HCT116 (cell line): ENCODE data around the gene TMEM63B. TPM values are rescaled to one million over a fixed set of nuclear protein-coding genes. Genes with fewer than 3 reads are reported as not detected.
A peak's percentile ranks its signal among the peaks of the same experiment; 100 is the strongest.

ENCODE experiments used
- ATAC-seq: fragments of 200-7000 bp; cut with Tn5 transposase; 2 replicates; pipeline ENCODE4 v1.9.1; 2020; ENCODE audit warnings: mild to moderate bottlenecking, moderate library complexity
- BruUV-seq: library from RNA; stranded (reverse); fragments of 400-500 nt; replicated peaks from 2 replicates; lab custom pipeline; 2021; lab: Mats Ljungman, UMichigan
- CTCF ChIA-PET: fragments of 300-600 bp; sonication (Branson Sonifier 250); formaldehyde crosslinking; loops from one replicate; lab custom pipeline; 2021; ENCODE audit warnings: antibody characterized with exemption; lab: Charles Lee
- POLR2A ChIA-PET: fragments of 300-600, 350-600 bp; sonication (Branson Sonifier 250); formaldehyde crosslinking; loops from one replicate; lab custom pipeline; 2021; ENCODE audit warnings: antibody characterized with exemption; lab: Charles Lee
- RAD21 ChIA-PET, 2 experiments: fragments of 300-600 bp; sonication (Branson Sonifier 250); formaldehyde crosslinking; loops; one replicate each; lab custom pipeline; 2023; ENCODE audit warnings: low total read pairs in 2 of 2; ENCODE audit not compliant: uncharacterized antibody in 2 of 2, unreplicated experiment in 2 of 2, low non-redundant PET in 1 of 2; lab: Charles Lee
- DNase-seq: peaks from one replicate; pipeline ENCODE4 v3.0.0-alpha.2; 2010; ENCODE audit warnings: low read depth, low spot score
- H2AFZ ChIP-seq: fragments of 200-600 bp; shearing (Covaris generic), sonication (generic); 2 replicates; pipeline ENCODE4 v1.6.1; 2017; ENCODE audit warnings: low read depth, mixed run types, mixed read lengths, antibody characterized with exemption, low read length; ENCODE audit not compliant: poor library complexity, severe bottlenecking
- H3K27ac ChIP-seq: 2 replicates; pipeline ENCODE4 v1.5.1; 2012; ENCODE audit warnings: low read depth, low read length
- H3K27me3 ChIP-seq: fragments of 200-600 bp; sonication (generic); 2 replicates; pipeline ENCODE4 v1.6.1; 2016; ENCODE audit warnings: mixed run types, low read length, mixed read lengths; ENCODE audit not compliant: insufficient read depth
- H3K36me3 ChIP-seq, 2 experiments: fragments of 200-500 bp in 1 of 2; fragments of 200-600 bp in 1 of 2; sonication (Bioruptor generic) in 1 of 2; sonication (generic) in 1 of 2; 2 replicates each; pipeline versions ENCODE4 v1.5.1 to v1.6.1; 2014 to 2016; ENCODE audit warnings: low read length in 2 of 2, inconsistent platforms in 1 of 2, mixed read lengths in 1 of 2, mixed run types in 1 of 2; ENCODE audit not compliant: insufficient read depth in 2 of 2, control insufficient read depth in 1 of 2
- H3K4me1 ChIP-seq, 2 experiments: fragments of 200-600 bp in 1 of 2; sonication (generic) in 1 of 2; 2 replicates each; pipeline versions ENCODE4 v1.5.1 to v1.6.1; 2012 to 2017; ENCODE audit warnings: low read length in 2 of 2, inconsistent platforms in 1 of 2, mild to moderate bottlenecking in 1 of 2, mixed read lengths in 1 of 2, mixed run types in 1 of 2, moderate library complexity in 1 of 2; ENCODE audit not compliant: insufficient read depth in 2 of 2, control insufficient read depth in 1 of 2
- H3K4me2 ChIP-seq: fragments of 200-600 bp; sonication (generic); 2 replicates; pipeline ENCODE4 v1.6.1; 2017; ENCODE audit warnings: mixed run types, low read length, mixed read lengths
- H3K4me3 ChIP-seq, 2 experiments: fragments of 200-600 bp in 1 of 2; sonication (generic) in 1 of 2; replicated peaks in 1 of 2; 2 replicates each; pipeline ENCODE4 v1.5.1; 2011 to 2016; ENCODE audit warnings: low read length in 2 of 2, control low read depth in 1 of 2, low read depth in 1 of 2, mild to moderate bottlenecking in 1 of 2, mixed read lengths in 1 of 2, mixed run types in 1 of 2
- H3K79me2 ChIP-seq: fragments of 200-600 bp; sonication (generic); 2 replicates; pipeline ENCODE4 v1.6.1; 2017; ENCODE audit warnings: mild to moderate bottlenecking, mixed run types, low read length, moderate library complexity, mixed read lengths; ENCODE audit not compliant: insufficient read depth
- H3K9ac ChIP-seq: fragments of 200-600 bp; sonication (generic); 2 replicates; pipeline ENCODE4 v1.6.1; 2016; ENCODE audit warnings: low read length, mixed read lengths
- H3K9me2 ChIP-seq: fragments of 200-600 bp; sonication (generic), shearing (Covaris generic); 2 replicates; pipeline ENCODE4 v1.6.1; 2017; ENCODE audit warnings: mixed run types, mild to moderate bottlenecking, moderate library complexity; ENCODE audit not compliant: insufficient read depth
- H3K9me3 ChIP-seq, 2 experiments: fragments of 200-500 bp in 1 of 2; fragments of 200-600 bp in 1 of 2; sonication (Bioruptor generic) in 1 of 2; sonication (generic) in 1 of 2; 2 replicates each; pipeline ENCODE4 v1.6.1; 2014 to 2017; ENCODE audit warnings: low read length in 2 of 2, mixed read lengths in 2 of 2, inconsistent platforms in 1 of 2, low read depth in 1 of 2, mild to moderate bottlenecking in 1 of 2, mixed run types in 1 of 2, moderate library complexity in 1 of 2; ENCODE audit not compliant: control insufficient read depth in 1 of 2, insufficient read depth in 1 of 2
- H4K20me1 ChIP-seq: fragments of 200-600 bp; sonication (generic), shearing (Covaris generic); 2 replicates; pipeline ENCODE4 v1.6.1; 2017; ENCODE audit warnings: mixed run types, mild to moderate bottlenecking, moderate library complexity; ENCODE audit not compliant: insufficient read depth
- CEBPB ChIP-seq: IDR thresholded peaks from 2 replicates; pipeline ENCODE4 v1.6.1; 2012; ENCODE audit warnings: low read depth
- ELF1 ChIP-seq: IDR thresholded peaks from 2 replicates; pipeline ENCODE4 v1.6.1; 2012; ENCODE audit warnings: low read depth, borderline replicate concordance
- FOSL1 ChIP-seq: IDR thresholded peaks from 2 replicates; pipeline ENCODE4 v1.6.1; 2012; ENCODE audit warnings: low read depth
- POLR2A ChIP-seq: IDR thresholded peaks from 2 replicates; pipeline ENCODE4 v1.7.0; 2011; ENCODE audit warnings: borderline replicate concordance; ENCODE audit not compliant: insufficient read depth, insufficient read length; ENCODE audit errors: extremely low read depth
- SIN3A ChIP-seq: IDR thresholded peaks from 2 replicates; pipeline ENCODE4 v1.6.1; 2012; ENCODE audit warnings: low read depth
- SRF ChIP-seq: IDR thresholded peaks from 2 replicates; pipeline ENCODE4 v1.6.1; 2012; ENCODE audit warnings: low read depth
- YY1 ChIP-seq: IDR thresholded peaks from 2 replicates; pipeline ENCODE4 v1.6.1; 2011; ENCODE audit warnings: low read length, low read depth, moderate library complexity, mild to moderate bottlenecking; ENCODE audit not compliant: insufficient replicate concordance; ENCODE audit errors: extremely low read depth
- intact Hi-C: fragments of 100-400 bp; cut with micrococcal nuclease; formaldehyde crosslinking; loops from 2 replicates; pipeline ENCODE4 v1.10.0; 2022
- total RNA-seq: library from RNA; stranded (reverse); gene quantifications from one replicate; pipeline ENCODE4 v1.2.1, GENCODE V29; 2021; ENCODE audit not compliant: unreplicated experiment
- TF ChIP-seq, protein P1 (sequence below): IDR thresholded peaks from 2 replicates; pipeline ENCODE4 v1.6.1; 2012; ENCODE audit warnings: low read depth
- TF ChIP-seq, protein P2 (sequence below), 3 experiments: fragments of 200-600 bp in 1 of 3; sonication (generic) in 1 of 3; IDR thresholded peaks in 2 of 3; conservative IDR thresholded peaks in 1 of 3; 2 replicates each; pipeline ENCODE4 v1.5.1; 2012 to 2017; ENCODE audit warnings: low read depth in 2 of 3, low read length in 2 of 3, antibody characterized with exemption in 1 of 3, borderline replicate concordance in 1 of 3, control low read depth in 1 of 3, mild to moderate bottlenecking in 1 of 3, mixed read lengths in 1 of 3, mixed run types in 1 of 3, moderate library complexity in 1 of 3; ENCODE audit not compliant: insufficient read depth in 1 of 3

The TMEM63B gene
- total RNA-seq, 1 experiment from 2014 or later: 58.2 TPM

DNA sequence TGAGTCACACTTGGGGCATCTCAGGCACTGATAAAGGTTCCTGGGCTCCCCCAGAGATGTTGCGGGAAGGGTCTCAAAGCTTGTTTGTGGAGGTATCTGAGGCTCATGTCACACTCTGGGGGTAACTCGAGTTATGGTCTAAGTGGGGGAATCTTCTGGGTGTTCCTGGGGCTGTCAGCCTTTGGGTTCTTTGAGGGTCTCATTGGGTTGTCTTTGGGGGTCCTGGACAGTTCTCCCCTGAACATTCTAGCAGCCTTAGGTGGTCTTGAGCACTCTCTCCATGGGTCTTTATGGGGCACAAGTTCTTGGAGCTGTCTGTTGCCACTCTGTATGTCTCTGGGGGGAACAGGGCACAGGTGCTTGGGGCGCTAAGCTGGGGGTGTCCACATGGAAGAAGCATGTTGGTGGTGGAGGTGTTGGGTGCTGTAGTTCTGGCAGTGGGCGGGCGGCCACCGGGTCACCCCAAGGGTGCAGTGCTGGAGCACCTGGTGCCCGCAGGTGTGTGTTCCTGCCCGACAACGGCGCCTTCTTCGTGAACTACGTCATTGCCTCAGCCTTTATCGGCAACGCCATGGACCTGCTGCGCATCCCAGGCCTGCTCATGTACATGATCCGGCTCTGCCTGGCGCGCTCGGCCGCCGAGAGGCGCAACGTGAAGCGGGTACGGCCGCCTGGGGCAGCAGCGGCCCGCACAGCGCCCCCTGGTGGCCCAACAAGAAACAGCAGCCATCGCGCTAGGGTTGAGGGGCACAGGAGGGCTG is 24.2 kb downstream of the TMEM63B start (continued):
- TF ChIP-seq, protein P1, sequence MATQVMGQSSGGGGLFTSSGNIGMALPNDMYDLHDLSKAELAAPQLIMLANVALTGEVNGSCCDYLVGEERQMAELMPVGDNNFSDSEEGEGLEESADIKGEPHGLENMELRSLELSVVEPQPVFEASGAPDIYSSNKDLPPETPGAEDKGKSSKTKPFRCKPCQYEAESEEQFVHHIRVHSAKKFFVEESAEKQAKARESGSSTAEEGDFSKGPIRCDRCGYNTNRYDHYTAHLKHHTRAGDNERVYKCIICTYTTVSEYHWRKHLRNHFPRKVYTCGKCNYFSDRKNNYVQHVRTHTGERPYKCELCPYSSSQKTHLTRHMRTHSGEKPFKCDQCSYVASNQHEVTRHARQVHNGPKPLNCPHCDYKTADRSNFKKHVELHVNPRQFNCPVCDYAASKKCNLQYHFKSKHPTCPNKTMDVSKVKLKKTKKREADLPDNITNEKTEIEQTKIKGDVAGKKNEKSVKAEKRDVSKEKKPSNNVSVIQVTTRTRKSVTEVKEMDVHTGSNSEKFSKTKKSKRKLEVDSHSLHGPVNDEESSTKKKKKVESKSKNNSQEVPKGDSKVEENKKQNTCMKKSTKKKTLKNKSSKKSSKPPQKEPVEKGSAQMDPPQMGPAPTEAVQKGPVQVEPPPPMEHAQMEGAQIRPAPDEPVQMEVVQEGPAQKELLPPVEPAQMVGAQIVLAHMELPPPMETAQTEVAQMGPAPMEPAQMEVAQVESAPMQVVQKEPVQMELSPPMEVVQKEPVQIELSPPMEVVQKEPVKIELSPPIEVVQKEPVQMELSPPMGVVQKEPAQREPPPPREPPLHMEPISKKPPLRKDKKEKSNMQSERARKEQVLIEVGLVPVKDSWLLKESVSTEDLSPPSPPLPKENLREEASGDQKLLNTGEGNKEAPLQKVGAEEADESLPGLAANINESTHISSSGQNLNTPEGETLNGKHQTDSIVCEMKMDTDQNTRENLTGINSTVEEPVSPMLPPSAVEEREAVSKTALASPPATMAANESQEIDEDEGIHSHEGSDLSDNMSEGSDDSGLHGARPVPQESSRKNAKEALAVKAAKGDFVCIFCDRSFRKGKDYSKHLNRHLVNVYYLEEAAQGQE: no peak
- no peak for TF ChIP-seq SRF
- TF ChIP-seq CEBPB: no peak
- no peak for TF ChIP-seq POLR2A
- TF ChIP-seq, all 23 proteins: peak for 5

DNA sequence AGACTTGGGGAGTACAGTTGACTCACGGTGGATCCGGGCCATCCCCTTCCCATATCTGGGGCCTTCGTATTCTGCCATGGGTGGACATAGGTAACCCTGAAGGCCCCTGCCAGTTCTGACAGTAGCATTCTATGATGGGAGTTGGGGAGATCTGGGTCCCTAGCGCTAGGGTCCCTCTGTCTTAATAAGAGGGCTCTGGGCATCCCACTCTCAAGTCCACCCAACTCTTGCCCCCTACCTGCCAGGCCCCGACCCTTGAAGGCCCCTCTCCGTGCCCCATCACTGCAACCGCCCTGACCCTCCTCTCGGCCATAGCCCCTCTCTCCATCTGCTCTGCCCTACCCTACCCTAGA is 24.7 kb downstream of the TMEM63B start:
- CTCF ChIA-PET: no interaction called here
- no peaks in the 10 kb centered on the region for H3K9me3 ChIP-seq
- H3K4me3 ChIP-seq: no peak overlapping the region
- no peak overlapping the region for H3K27ac ChIP-seq
- no peaks in the 10 kb centered on the region for H3K27me3 ChIP-seq
- RAD21 ChIA-PET: interaction anchor here in 1 of 2 experiments (1.3 kb wide), 1 partner anchor 56 kb away, joined by 5 read pairs; no protein-coding TSS in a partner anchor
- H3K4me1 ChIP-seq: peaks cover 0 to 6% of the 10 kb centered on the region in 2 experiments; a peak in 1 of 4 replicates
- BruUV-seq: no TSS peak
- intact Hi-C loops: no loop called here
- POLR2A ChIA-PET: no interaction called here
- no peak overlapping the region for H3K4me2 ChIP-seq
- H3K9ac ChIP-seq: no peak overlapping the region
- peak; percentile 1; the same call in 1 of the 2 replicates for ATAC-seq
- H3K9me2 ChIP-seq: no peaks in the 10 kb centered on the region
- no peak for DNase-seq
- H4K20me1 ChIP-seq: no peaks in the 10 kb centered on the region
- TF ChIP-seq FOSL1 (no peak), ELF1 (no peak), POLR2A (no peak), YY1 (no peak), SIN3A (no peak)
- TF ChIP-seq, protein P2, sequence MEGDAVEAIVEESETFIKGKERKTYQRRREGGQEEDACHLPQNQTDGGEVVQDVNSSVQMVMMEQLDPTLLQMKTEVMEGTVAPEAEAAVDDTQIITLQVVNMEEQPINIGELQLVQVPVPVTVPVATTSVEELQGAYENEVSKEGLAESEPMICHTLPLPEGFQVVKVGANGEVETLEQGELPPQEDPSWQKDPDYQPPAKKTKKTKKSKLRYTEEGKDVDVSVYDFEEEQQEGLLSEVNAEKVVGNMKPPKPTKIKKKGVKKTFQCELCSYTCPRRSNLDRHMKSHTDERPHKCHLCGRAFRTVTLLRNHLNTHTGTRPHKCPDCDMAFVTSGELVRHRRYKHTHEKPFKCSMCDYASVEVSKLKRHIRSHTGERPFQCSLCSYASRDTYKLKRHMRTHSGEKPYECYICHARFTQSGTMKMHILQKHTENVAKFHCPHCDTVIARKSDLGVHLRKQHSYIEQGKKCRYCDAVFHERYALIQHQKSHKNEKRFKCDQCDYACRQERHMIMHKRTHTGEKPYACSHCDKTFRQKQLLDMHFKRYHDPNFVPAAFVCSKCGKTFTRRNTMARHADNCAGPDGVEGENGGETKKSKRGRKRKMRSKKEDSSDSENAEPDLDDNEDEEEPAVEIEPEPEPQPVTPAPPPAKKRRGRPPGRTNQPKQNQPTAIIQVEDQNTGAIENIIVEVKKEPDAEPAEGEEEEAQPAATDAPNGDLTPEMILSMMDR (IDR thresholded peaks at IDR 0.05 in 2 of 3, conservative IDR thresholded peaks at IDR 0.05 in 1 of 3; ENCODE audit: borderline replicate concordance in 1 of 3, insufficient read depth in 1 of 3, low read depth in 2 of 3, low read length in 2 of 3): 0 out of 6 replicates have a peak, but pooled peaks of 1 of the 3 experiments have one; percentile 4
- TF ChIP-seq, protein P1: no peak
- TF ChIP-seq, all 23 proteins: peak for 1
- Histone ChIP-seq H3K79me2 (no peaks in the 10 kb centered on the region), H3K36me3 (peaks cover 8 to 10% of the 10 kb centered on the region in 2 experiments; a peak in 3 of 4 replicates), H2AFZ (no peak overlapping the region)
